Activated CD8-positive, alpha-beta memory T cell treated with anti-CD3 and anti-CD28 coated beads, Interleukin-2, amount 50 U/mL, for 1 hour (primary cell): ENCODE measurements around the gene DLK1.

Experiments
- DNase-seq: peaks from one replicate; pipeline ENCODE4 v3.0.0-alpha.2; 2020; ENCODE audit errors: extremely low read depth

The DLK1 gene

GRCh38 chr14:100776681-100777365 is 50.1 kb downstream of the DLK1 start:
- DNase-seq, result no peak

- DNase-seq, result no peak
Observed at GRCh38 chr14:100777366-100777817, 50.7 kb downstream of the DLK1 start.

- no peak for DNase-seq
Observed at GRCh38 chr14:100777818-100778525, 51.3 kb downstream of the DLK1 start.

GRCh38 chr14:100778526-100778882 is 51.8 kb downstream of the DLK1 start:
- DNase-seq, result no peak

GRCh38 chr14:100778951-100779690 is 52.4 kb downstream of the DLK1 start:
- no peak for DNase-seq

GRCh38 chr14:100779691-100780080 is 53.0 kb downstream of the DLK1 start:
- no peak for DNase-seq

DNA sequence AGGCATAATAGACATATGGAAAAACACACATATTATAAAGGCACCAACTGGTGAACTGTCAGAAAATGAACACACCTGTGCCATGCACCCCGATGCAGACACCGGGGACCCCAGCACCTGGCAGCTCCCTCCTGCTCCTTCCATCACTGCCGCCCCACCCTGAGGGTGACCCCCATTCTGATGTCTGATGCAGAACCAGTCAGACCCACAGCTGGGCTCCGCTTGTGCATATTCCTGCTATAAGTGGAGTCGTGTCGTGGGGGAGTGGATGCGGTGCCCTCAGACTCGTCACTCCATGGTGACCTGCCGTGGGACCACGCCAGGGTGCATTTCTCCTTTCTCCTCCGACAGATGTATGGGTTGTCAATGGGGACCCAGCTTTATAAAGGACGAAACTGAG is 53.6 kb downstream of the DLK1 start:
- no peak for DNase-seq

GRCh38 chr14:100780646-100781355 is 54.1 kb downstream of the DLK1 start:
- no peak for DNase-seq

DNA sequence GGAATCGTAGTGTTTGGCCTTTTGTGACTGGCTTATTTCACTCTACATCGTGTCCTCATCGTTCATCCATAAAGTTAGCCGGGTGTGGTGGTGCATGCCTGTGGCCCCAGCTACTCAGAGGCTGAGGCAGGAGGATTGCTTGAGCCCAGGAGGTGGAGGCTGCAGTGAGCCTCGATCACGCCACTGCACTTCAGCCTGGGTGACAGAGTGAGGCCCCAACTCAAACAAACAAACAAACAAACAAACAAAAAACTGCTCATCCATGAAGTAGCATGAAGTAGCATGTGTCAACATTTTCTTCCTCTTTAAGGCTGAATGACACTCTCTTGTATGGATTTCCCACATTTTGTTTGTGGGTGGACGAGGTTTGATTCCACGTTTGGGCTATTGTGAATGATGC is 55.3 kb downstream of the DLK1 start:
- DNase-seq, result no peak

DNA sequence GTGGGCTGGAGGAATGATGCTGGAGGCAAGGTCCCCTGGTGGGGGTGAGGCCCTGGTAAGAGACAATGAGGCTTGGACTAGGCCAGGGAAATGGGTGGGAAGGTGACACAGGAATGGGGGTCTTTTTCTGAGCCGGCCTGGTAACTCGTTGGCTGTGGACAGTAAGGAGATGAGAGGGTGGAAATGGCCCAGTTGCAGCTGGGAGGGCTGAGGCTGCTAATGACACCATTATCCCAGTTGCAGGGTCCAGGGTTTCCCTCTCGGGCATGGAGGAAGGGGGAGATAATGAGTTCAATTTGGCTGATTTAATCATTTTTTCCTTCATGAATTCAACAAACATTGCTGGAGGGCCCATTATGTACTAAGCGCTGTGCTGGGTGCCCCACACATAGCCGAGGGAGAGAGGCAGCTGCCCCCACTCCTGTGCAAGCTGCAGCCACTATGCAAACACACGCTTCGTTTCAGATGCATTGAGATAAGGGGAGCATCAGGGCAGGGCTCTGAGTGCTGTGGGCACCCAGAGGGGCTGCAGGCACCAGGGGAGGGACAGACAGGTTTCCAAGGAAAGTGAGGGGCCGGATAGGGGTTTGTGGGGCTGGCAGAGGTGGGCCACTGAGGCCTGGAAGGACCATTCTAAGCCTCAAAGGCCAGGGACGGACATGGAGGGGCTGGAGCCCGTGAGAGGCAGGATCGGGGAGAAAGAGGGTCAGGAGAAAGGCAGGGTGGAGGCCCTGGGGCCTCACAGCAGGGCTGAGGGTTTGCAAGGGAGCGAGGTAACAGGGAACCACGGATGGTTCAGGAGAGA is 56.0 kb downstream of the DLK1 start:
- no peak for DNase-seq

DNA sequence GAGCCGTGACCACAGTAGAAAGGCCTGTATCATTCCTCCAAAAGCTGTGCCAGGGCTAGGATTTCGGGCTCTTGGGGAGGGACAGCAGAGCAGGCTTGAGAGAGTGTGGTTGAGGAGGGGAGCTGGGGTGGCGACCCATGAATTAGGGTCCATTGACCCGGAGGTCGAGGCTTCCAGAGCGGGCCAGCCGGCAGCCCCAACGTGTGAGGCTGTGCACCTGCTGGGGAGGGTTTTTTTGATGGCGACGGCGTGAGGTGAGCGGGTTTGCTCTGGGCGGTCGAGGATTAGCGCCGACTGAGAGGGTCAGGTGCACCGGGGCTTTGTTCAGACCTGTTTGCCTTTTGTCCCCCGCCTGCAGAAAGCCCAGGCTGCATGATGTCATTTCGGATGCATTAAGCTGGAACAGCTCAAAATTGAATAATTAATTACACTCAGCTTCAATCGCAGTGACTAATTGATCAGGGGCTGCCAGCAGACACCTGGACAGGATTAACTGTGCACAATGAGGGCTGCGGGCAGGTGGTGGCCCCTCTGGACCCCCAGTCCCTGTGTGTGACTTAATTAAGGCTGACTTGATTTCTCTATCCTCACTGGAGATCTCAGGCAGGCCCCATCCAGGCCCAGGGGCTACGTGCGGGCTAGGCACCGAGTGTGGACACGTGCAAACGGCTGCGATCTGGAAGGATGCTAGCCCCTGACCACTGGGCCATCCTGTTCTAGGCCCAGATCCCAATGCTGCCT is 57.1 kb downstream of the DLK1 start:
- no peak for DNase-seq

DNA sequence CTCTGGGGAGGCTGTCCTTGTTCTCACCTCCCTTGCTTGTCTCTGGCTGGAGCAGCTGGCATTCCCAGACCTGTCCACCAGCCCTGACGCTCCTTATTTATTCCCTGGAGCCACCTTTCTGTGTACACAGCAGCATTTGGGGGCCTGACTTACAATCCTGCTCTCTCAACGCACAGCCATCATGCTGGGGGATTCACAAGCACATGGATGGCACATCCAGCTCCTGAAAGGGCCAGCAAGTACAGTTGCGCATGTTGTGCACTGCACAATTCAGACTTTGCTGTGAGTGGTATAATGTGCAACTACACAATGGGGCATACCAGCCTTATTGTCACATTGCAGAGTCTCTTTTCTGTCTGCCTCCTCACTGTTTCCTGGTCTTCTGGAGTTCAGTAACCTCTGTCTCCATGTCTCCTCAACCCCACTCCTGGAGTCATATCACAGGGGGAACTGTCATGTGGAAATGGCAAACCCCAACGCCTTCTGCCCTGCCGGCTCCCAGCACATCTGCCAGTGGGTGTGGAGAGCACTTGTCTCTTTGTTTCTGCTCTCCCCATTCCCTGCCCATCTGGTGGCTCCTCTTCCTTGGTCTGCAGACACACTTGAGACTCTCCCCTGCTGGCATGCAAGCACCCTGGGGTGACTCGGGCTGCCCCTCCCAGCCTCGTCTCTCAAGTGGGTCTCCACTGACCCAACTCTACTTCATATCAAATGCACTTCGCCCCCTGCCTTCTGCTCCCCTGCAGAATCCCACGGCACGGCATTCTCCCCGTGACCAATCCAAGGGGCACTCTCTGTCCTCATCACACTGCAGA is 58.0 kb downstream of the DLK1 start:
- no peak for DNase-seq

DNA sequence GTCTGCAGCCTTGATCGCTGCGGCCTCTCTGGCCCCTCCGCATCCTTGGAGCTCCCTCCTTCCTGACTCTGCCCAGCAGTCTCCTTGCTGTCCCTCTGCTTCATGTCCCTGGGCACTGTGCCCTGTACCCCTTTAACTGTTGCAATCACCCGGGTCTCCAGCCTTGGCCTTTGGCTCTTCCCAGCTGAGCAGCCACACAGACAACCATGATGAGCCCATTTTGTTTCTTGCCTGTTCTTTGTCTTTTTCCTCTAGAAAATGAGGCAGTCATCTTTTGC is 58.6 kb downstream of the DLK1 start:
- DNase-seq, result no peak

DNA sequence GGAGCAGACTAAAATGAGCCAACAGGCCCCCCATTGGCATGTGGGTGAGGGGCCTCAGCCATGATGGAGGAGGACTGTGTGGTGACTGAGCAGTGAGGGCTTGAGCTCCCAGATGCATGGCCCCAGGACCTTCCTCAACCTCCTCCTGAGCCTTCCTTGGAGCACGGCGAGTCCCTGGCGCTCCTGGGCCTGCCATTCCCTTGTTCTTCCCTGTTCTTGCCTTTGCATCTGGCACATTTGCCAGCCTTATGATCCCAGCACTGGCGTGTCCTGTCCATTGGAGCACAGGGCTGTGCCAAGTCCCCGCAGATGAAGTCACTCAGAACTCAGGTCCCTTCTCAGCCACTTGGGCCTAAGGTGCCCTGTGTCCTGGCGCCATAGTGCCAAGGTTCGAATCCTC is 58.9 kb downstream of the DLK1 start:
- DNase-seq, result no peak

DNA sequence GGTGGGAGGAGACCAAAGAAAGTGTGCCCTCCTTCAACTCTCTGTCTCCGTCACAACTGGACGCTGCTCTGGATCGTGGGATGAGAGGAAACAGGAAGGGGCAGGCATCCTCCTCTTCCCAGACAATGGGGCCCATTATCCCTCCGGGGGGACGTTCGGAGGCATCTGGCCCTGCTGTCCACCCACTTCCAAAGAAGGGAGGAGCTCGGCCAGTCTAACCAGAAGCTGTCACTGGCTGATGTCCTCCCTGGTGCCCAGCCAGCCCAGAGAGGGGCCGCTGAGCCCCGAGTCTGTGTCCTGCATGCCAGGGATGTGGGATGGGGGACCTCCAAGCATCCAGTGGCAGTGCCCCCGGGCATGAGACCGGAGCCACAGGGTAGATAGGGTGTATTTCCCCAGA is 59.4 kb downstream of the DLK1 start:
- no peak for DNase-seq

DNA sequence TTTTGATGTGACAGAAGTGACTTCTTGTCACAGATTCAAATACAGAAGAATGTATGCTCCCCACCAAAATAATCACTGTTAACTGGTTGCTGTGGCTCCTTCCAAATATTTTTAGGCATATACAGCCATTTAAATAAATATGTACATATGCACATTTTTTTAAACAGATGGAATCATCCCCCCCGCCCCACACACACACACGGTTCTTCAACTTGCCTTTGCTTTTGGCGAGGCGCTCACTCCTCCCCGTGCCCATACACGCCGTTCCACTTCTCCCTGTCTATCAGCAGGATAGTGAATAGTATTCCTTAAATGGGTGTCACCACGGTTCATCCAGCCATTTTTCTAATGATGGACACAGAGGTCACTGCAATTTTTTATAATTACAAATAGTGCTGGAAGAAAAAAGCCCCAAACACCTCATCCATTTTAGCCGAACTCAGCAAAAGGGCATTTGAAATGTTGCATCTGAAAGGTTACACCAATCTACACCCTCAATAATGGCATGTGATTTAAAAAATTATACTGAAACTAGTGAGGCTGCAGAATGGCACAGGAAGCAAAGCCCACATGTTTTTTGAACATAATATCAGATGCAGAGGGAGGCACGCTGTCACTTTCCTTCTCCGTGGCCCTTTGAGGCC is 60.0 kb downstream of the DLK1 start:
- DNase-seq, result no peak

DNA sequence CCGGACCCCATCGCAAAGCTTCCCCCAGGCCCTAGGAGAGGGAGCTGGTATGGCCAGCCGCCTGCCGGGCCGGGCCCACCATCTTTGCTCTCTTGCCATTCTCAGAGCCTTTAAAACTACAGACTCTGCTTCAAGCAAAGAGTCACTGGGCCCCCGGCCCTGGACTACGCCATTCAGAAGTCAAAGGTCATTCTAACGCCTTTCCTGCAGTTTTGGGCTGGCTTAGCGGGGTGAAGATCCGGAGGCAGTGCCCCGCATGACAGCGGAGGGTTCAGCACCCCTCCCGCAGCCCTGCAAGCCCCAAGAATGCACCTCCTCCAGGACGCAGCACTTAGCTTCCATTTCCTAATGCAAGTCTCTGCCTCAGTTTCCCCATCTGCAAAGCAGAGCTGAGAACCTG is 61.0 kb downstream of the DLK1 start:
- no peak for DNase-seq
